ENCODE results near the gene PRR36. TPM values are rescaled to one million over a fixed set of nuclear protein-coding genes. Genes with fewer than 3 reads are reported as not detected.

The PRR36 gene
- total RNA-seq, 1 experiment from 2014 or later: 12.9 TPM

DNA sequence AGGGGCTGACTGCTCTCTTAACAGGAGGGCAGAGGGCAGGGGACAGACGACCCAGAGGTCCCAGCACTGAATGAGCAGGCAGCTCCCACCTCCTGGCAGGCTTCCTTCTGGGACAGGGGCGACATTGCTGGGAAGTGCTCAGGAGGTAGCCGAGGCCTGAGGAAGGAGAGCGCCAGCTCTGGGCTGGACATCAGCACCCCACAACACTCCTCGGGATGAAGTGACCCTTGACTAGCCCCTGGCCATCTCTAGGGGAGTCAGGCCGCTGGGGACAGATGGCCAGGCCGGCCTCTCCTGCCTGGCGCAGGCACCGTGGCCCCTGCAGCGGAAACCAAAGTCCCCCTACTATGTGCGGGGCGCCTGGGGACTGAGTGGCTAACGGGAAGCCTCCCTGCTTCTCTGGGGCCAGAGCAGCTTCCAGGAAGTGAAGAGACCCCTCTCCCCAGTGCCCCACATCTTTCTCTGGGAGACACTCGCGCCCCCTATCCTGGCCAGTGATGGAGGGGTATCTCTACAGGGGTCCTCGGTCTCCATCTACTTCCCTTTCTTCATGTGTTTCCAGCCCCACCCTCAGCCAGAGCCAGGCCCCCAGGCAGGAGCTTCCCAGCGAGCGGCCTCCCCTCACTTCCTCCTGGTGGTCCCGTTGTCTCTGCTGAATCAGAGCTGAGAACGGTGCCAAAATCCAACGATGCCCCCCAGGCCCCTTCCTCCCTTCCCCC lies 10.1 kb downstream of the PRR36 start:
- Histone ChIP-seq H4K20me1 (ENCODE audit: insufficient read depth) (no peaks in the 10 kb centered on the region), H3K79me2 (ENCODE audit: low read depth) (no peaks in the 10 kb centered on the region), H3K4me3 (no peak overlapping the region), H3K4me2 (no peak overlapping the region), H3F3A (ENCODE audit: insufficient read depth, low read depth) (peaks cover 35% of the 10 kb centered on the region), H3K27ac (no peak overlapping the region), H3K4me1 (replicated peaks; ENCODE audit: insufficient read depth) (peaks cover 10% of the 10 kb centered on the region), H3K36me3 (ENCODE audit: low read depth) (no peaks in the 10 kb centered on the region), H3K9me3 (ENCODE audit: insufficient read depth, low read depth) (no peaks in the 10 kb centered on the region), H3K27me3 (ENCODE audit: insufficient read depth, low read depth) (no peaks in the 10 kb centered on the region), H2AFZ (no peak overlapping the region), H3K9me2 (ENCODE audit: insufficient read depth) (no peaks in the 10 kb centered on the region)
- ChIA-PET POLR2A (ENCODE audit: unreplicated experiment) (interaction anchor here (0.6 kb wide), 1 partner anchor 39 kb away, joined by 4 read pairs; the partner anchor contains the start of gene MAP2K7), CTCF (no interaction called here)
- TF ChIP-seq, protein P1, sequence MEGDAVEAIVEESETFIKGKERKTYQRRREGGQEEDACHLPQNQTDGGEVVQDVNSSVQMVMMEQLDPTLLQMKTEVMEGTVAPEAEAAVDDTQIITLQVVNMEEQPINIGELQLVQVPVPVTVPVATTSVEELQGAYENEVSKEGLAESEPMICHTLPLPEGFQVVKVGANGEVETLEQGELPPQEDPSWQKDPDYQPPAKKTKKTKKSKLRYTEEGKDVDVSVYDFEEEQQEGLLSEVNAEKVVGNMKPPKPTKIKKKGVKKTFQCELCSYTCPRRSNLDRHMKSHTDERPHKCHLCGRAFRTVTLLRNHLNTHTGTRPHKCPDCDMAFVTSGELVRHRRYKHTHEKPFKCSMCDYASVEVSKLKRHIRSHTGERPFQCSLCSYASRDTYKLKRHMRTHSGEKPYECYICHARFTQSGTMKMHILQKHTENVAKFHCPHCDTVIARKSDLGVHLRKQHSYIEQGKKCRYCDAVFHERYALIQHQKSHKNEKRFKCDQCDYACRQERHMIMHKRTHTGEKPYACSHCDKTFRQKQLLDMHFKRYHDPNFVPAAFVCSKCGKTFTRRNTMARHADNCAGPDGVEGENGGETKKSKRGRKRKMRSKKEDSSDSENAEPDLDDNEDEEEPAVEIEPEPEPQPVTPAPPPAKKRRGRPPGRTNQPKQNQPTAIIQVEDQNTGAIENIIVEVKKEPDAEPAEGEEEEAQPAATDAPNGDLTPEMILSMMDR (conservative IDR thresholded peaks at IDR 0.05): no peak
- TF ChIP-seq EZH2 (IDR thresholded peaks at IDR 0.05; ENCODE audit: low read depth): no peak
- DNase-seq: no peak
- intact Hi-C loops (cut with micrococcal nuclease; ENCODE audit: unreplicated experiment): no loop called here
- BruUV-seq (replicated peaks): no TSS peak

DNA sequence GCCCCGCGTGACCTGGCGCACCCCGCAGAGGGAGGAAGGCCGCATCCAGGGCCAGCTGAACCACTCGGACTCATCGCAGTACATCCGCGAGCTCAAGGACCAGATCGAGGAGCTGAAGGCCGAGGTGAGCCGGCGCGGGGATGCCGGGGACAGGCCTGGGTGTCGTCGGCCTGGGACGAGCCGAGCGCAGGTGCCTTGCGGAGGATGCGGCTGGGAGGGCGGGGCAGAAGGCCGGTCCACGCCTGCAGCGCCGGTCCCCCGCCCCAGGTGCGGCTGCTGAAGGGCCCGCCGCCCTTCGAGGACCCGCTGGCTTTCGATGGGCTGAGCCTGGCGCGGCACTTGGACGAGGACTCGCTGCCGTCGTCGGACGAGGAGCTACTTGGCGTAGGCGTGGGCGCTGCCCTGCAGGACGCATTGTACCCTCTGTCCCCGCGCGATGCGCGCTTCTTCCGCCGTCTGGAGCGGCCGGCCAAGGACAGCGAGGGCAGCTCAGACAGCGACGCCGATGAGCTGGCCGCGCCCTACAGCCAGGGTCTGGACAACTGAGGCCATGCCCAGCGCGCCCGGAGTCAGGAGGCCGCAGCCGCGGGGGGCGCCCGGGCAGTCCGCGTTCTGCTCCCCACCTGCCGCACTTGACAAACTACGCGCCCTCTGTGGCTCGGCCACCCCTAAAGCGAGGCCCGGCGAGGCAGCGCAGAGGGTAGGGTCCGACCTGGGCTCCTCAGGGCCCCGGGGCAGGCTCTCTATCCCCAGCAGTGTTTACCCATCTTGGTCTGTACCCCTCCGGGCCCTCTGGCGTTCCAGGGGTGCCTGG lies 10.8 kb downstream of the PRR36 start:
- Histone ChIP-seq H3K36me3 (ENCODE audit: low read depth) (no peaks in the 10 kb centered on the region), H3K27ac (no peak overlapping the region), H4K20me1 (ENCODE audit: insufficient read depth) (no peaks in the 10 kb centered on the region), H3K9me3 (ENCODE audit: insufficient read depth, low read depth) (no peaks in the 10 kb centered on the region), H3K4me2 (no peak overlapping the region), H2AFZ (no peak overlapping the region), H3F3A (ENCODE audit: insufficient read depth, low read depth) (peaks cover 35% of the 10 kb centered on the region), H3K4me1 (replicated peaks; ENCODE audit: insufficient read depth) (peaks cover 8% of the 10 kb centered on the region), H3K9me2 (ENCODE audit: insufficient read depth) (no peaks in the 10 kb centered on the region), H3K79me2 (ENCODE audit: low read depth) (no peaks in the 10 kb centered on the region), H3K4me3 (no peak overlapping the region), H3K27me3 (ENCODE audit: insufficient read depth, low read depth) (no peaks in the 10 kb centered on the region)
- ChIA-PET POLR2A (ENCODE audit: unreplicated experiment) (interaction anchor here (0.6 kb wide), 1 partner anchor 40 kb away, joined by 4 read pairs; the partner anchor contains the start of gene MAP2K7), CTCF (no interaction called here)
- BruUV-seq (replicated peaks): no TSS peak
- TF ChIP-seq, protein P1 (conservative IDR thresholded peaks at IDR 0.05): no peak
- no peak for TF ChIP-seq EZH2 (IDR thresholded peaks at IDR 0.05; ENCODE audit: low read depth)
- intact Hi-C loops (cut with micrococcal nuclease; ENCODE audit: unreplicated experiment): no loop called here
- no peak for DNase-seq

DNA sequence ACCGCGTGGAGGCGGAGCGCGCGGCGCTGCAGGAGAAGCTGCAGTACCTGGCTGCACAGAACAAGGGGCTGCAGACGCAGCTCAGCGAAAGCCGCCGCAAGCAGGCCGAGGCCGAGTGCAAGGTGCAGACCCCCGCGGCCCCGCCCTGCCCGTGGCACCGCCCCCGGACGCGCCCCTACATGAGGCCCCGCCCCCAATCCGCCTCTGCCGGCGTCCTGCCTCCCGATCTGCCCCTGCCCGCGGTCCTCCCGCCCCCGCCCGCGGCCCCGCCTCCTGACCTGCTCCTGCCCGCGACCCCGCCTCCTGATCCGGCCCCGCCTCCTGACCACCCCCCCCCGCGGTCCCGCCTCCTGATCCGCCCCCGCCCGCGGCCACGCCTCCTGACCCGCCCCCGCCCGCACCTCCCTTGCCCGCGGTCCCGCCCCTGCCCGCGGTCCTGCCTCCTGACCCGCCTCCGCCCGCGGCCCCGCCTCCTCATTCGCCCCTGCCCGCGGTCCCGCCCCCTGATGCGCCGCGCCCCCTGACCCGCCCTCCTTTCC lies 11.7 kb downstream of the PRR36 start:
- Histone ChIP-seq H3K4me2 (peak overlapping the region; percentile 60), H2AFZ (no peak overlapping the region), H3K36me3 (ENCODE audit: low read depth) (no peaks in the 10 kb centered on the region), H3K4me3 (peak overlapping the region; percentile 17; the same call in 1 of the 2 replicates), H3K9me2 (ENCODE audit: insufficient read depth) (no peaks in the 10 kb centered on the region), H3K79me2 (ENCODE audit: low read depth) (no peaks in the 10 kb centered on the region), H3K9me3 (ENCODE audit: insufficient read depth, low read depth) (no peaks in the 10 kb centered on the region), H3K4me1 (replicated peaks; ENCODE audit: insufficient read depth) (no peaks in the 10 kb centered on the region), H3K27ac (no peak overlapping the region), H3F3A (ENCODE audit: insufficient read depth, low read depth) (peaks cover 35% of the 10 kb centered on the region), H4K20me1 (ENCODE audit: insufficient read depth) (no peaks in the 10 kb centered on the region), H3K27me3 (ENCODE audit: insufficient read depth, low read depth) (no peaks in the 10 kb centered on the region)
- no TSS peak for BruUV-seq (replicated peaks)
- intact Hi-C loops (cut with micrococcal nuclease; ENCODE audit: unreplicated experiment): no loop called here
- CTCF ChIA-PET: interaction anchor here (0.6 kb wide), 2 partner anchors 58 to 188 kb away, joined by 3 to 4 read pairs; partner anchors contain the start of gene SNAPC2
- POLR2A ChIA-PET (ENCODE audit: unreplicated experiment): no interaction called here
- TF ChIP-seq EZH2 (IDR thresholded peaks at IDR 0.05; ENCODE audit: low read depth): no peak
- TF ChIP-seq, protein P1 (conservative IDR thresholded peaks at IDR 0.05): no peak
- DNase-seq: peak in 1 of 2 experiments; percentile 61
